ENCODE data around the gene TMEM200B.

The TMEM200B gene

DNA sequence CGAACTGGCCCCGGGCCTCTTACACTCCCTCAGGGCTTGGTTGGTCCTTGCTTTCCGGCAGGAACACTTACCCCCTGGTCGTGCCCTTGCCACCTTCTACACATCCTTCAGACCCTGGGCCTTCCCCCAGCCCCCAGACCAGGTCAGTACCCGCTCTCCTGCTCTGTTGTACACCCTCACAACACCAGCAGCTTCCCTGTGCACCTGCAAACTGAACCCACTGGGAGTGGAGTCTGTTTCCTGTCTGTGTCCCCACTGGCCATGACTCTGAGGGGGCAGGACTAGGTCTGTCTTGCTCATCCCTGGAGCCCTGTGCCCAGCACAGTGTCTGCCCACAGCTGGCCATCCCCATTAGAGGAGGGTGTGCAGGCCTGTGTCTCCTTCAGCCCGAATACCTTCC lies 2.1 kb upstream of the TMEM200B start:
- H3K27ac ChIP-seq (replicated peaks) = no peak overlapping the region
- H3K27me3 ChIP-seq (ENCODE audit: insufficient read depth, poor library complexity, severe bottlenecking) = peaks cover 45% of the 10 kb centered on the region
- no peak overlapping the region for H3K4me3 ChIP-seq (replicated peaks; ENCODE audit: insufficient read depth, low read length)
- DNase-seq (ENCODE audit: low read depth in 1 of 2, low spot score in 1 of 2) = no peak
- TF ChIP-seq, protein P1, sequence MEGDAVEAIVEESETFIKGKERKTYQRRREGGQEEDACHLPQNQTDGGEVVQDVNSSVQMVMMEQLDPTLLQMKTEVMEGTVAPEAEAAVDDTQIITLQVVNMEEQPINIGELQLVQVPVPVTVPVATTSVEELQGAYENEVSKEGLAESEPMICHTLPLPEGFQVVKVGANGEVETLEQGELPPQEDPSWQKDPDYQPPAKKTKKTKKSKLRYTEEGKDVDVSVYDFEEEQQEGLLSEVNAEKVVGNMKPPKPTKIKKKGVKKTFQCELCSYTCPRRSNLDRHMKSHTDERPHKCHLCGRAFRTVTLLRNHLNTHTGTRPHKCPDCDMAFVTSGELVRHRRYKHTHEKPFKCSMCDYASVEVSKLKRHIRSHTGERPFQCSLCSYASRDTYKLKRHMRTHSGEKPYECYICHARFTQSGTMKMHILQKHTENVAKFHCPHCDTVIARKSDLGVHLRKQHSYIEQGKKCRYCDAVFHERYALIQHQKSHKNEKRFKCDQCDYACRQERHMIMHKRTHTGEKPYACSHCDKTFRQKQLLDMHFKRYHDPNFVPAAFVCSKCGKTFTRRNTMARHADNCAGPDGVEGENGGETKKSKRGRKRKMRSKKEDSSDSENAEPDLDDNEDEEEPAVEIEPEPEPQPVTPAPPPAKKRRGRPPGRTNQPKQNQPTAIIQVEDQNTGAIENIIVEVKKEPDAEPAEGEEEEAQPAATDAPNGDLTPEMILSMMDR (IDR thresholded peaks at IDR 0.05; ENCODE audit: insufficient read depth, low read length) = no peak
- TF ChIP-seq SPI1 (IDR thresholded peaks at IDR 0.05; ENCODE audit: borderline replicate concordance, low read depth) (no peak), GABPA (IDR thresholded peaks at IDR 0.05; ENCODE audit: low read depth) (no peak), REST (IDR thresholded peaks at IDR 0.05; ENCODE audit: insufficient replicate concordance, low read depth) (no peak), POLR2AphosphoS5 (IDR thresholded peaks at IDR 0.05; ENCODE audit: low read depth) (no peak)

DNA sequence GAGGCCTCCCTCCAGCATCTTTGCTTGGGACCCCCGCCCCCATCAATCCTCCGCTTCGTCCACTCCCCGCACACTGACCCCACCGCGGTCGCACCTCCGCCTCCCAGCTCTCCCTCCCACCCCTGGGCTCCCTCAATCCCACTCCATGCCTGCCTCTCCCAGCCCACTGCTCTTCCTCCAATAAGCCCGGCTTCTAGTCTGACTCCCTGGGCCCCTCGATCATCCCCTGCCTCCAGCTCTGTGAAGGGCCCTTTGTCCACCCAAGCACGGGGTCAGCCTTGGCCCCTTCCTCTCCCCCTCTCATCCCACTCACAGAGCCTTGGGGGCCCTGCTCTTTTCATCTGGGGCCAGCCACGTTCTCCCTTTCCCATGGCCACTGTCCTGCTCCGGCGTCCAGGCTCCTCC lies 1.5 kb upstream of the TMEM200B start:
- Histone ChIP-seq H3K27me3 (ENCODE audit: insufficient read depth, poor library complexity, severe bottlenecking) (peaks cover 45% of the 10 kb centered on the region), H3K4me3 (replicated peaks; ENCODE audit: insufficient read depth, low read length) (no peak overlapping the region), H3K27ac (replicated peaks) (no peak overlapping the region)
- TF ChIP-seq POLR2AphosphoS5 (IDR thresholded peaks at IDR 0.05; ENCODE audit: low read depth) (no peak), REST (IDR thresholded peaks at IDR 0.05; ENCODE audit: insufficient replicate concordance, low read depth) (no peak)
- TF ChIP-seq, protein P1 (IDR thresholded peaks at IDR 0.05; ENCODE audit: insufficient read depth, low read length) = no peak
- DNase-seq (ENCODE audit: low read depth in 1 of 2, low spot score in 1 of 2) = no peak

- DNase-seq (ENCODE audit: low read depth in 1 of 2, low spot score in 1 of 2) = peak in 1 of 2 experiments; percentile 30
Observed at GRCh38 chr1:29124366-29125236, 898 bp upstream of the TMEM200B start.

More at GRCh38 chr1:29124366-29125236, 898 bp upstream of the TMEM200B start:
- Histone ChIP-seq H3K27ac (replicated peaks) (no peak overlapping the region), H3K27me3 (ENCODE audit: insufficient read depth, poor library complexity, severe bottlenecking) (peaks cover 45% of the 10 kb centered on the region), H3K4me3 (replicated peaks; ENCODE audit: insufficient read depth, low read length) (peak overlapping the region; percentile 16)
- TF ChIP-seq, protein P1 (IDR thresholded peaks at IDR 0.05; ENCODE audit: insufficient read depth, low read length) = no peak
- no peak for TF ChIP-seq POLR2AphosphoS5 (IDR thresholded peaks at IDR 0.05; ENCODE audit: low read depth)
- TF ChIP-seq REST (IDR thresholded peaks at IDR 0.05; ENCODE audit: insufficient replicate concordance, low read depth) = no peak
- TF ChIP-seq GABPA (IDR thresholded peaks at IDR 0.05; ENCODE audit: low read depth) = no peak
- no peak for TF ChIP-seq SPI1 (IDR thresholded peaks at IDR 0.05; ENCODE audit: borderline replicate concordance, low read depth)

Measured in HL-60 (cell line).